Endothelial cell of umbilical vein (primary cell): Measurements from ENCODE around the gene ZMAT5.

Source experiments
- CTCF ChIP-seq, 2 donors: IDR thresholded peaks; 1 replicate in 1 of 2; 2 replicates in 1 of 2; pipeline ENCODE4 v1.5.1; 2011; ENCODE audit warnings: low read length in 2 of 2, mild to moderate bottlenecking in 2 of 2, moderate library complexity in 2 of 2, control low read depth in 1 of 2, inconsistent platforms in 1 of 2, low read depth in 1 of 2; ENCODE audit not compliant: insufficient read depth in 1 of 2; ENCODE audit errors: extremely low read depth in 1 of 2
- EZH2 ChIP-seq: IDR thresholded peaks from 2 replicates; pipeline ENCODE4 v1.6.1; 2012; ENCODE audit warnings: borderline replicate concordance, low read depth, mild to moderate bottlenecking, moderate library complexity, low read length, inconsistent platforms; ENCODE audit not compliant: severe bottlenecking
- POLR2AphosphoS5 ChIP-seq: IDR thresholded peaks from 2 replicates; pipeline ENCODE4 v1.6.1; 2012; ENCODE audit warnings: low read depth, mild to moderate bottlenecking, control low read depth, low read length, moderate library complexity; ENCODE audit not compliant: insufficient read depth

DNA sequence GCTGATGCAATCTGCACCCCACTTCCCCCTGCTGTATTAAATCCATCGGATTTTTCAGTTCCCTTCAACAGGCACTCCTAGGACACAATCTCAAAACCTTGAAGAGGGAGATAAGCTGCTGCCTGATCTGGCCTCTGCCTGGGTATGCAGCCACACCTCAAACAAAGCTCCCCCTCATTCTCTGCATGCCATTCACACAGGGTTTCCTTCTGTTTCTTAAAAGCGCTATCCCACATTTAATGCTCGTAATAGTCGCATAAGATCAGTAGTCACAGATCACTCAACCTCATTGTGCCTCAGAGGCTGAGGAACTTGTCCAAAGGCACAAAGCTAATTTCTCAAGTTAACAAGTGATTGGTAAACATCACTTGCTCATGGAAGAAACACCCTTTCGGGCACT is 34.3 kb upstream of the ZMAT5 start:
- no peak for TF ChIP-seq POLR2AphosphoS5
- no peak for TF ChIP-seq CTCF (IDR thresholded peaks at IDR 0.05; ENCODE audit: extremely low read depth in 1 of 2, insufficient read depth in 1 of 2, low read depth in 1 of 2, low read length in 2 of 2)
- TF ChIP-seq EZH2 = no peak
